ENCODE data around the gene ALMS1. TPM values are rescaled to one million over a fixed set of nuclear protein-coding genes. Genes with fewer than 3 reads are reported as not detected.
"Not testable (repeated sequence)": the region's sequence is repeated elsewhere in the genome, so short reads cannot be mapped to it uniquely, and the experiment has no call there.

The ALMS1 gene
- total RNA-seq, 1 donor from 2014 or later = 24.1 TPM

GRCh38 chr2:73489053-73489452 is 103.4 kb downstream of the ALMS1 start:
- intact Hi-C loops (cut with micrococcal nuclease) = no loop called here

- intact Hi-C loops (cut with micrococcal nuclease) = no loop called here
Observed at GRCh38 chr2:73494031-73494430, 108.4 kb downstream of the ALMS1 start.

- intact Hi-C loops (cut with micrococcal nuclease) = no loop called here
Observed at GRCh38 chr2:73503992-73504570, 118.4 kb downstream of the ALMS1 start.

GRCh38 chr2:73504850-73505249 is 119.2 kb downstream of the ALMS1 start:
- intact Hi-C loops (cut with micrococcal nuclease) = not testable (repeated sequence)

GRCh38 chr2:73510470-73510869 is 124.8 kb downstream of the ALMS1 start:
- intact Hi-C loops (cut with micrococcal nuclease) = not testable (repeated sequence)

GRCh38 chr2:73516033-73516432 is 130.4 kb downstream of the ALMS1 start:
- intact Hi-C loops (cut with micrococcal nuclease) = no loop called here

- intact Hi-C loops (cut with micrococcal nuclease) = no loop called here
Observed at GRCh38 chr2:73528688-73529087, 143.1 kb downstream of the ALMS1 start.

GRCh38 chr2:73530773-73531172 is 145.1 kb downstream of the ALMS1 start:
- intact Hi-C loops (cut with micrococcal nuclease) = not testable (repeated sequence)

- intact Hi-C loops (cut with micrococcal nuclease) = no loop called here
Observed at GRCh38 chr2:73532381-73532780, 146.7 kb downstream of the ALMS1 start.

- intact Hi-C loops (cut with micrococcal nuclease) = no loop called here
Observed at GRCh38 chr2:73536133-73536840, 150.7 kb downstream of the ALMS1 start.

GRCh38 chr2:73560875-73561274 is 175.2 kb downstream of the ALMS1 start:
- intact Hi-C loops (cut with micrococcal nuclease) = not testable (repeated sequence)

- intact Hi-C loops (cut with micrococcal nuclease) = no loop called here
Observed at GRCh38 chr2:73561422-73561821, 175.8 kb downstream of the ALMS1 start.

- intact Hi-C loops (cut with micrococcal nuclease) = no loop called here
Observed at GRCh38 chr2:73564986-73565385, 179.3 kb downstream of the ALMS1 start.

GRCh38 chr2:73566288-73566878 is 180.7 kb downstream of the ALMS1 start:
- intact Hi-C loops (cut with micrococcal nuclease) = no loop called here

GRCh38 chr2:73575261-73575660 is 189.6 kb downstream of the ALMS1 start:
- intact Hi-C loops (cut with micrococcal nuclease) = no loop called here

- intact Hi-C loops (cut with micrococcal nuclease) = no loop called here
Observed at GRCh38 chr2:73582364-73582763, 196.7 kb downstream of the ALMS1 start.

- intact Hi-C loops (cut with micrococcal nuclease) = no loop called here
Observed at GRCh38 chr2:73588177-73588576, 202.5 kb downstream of the ALMS1 start.

- intact Hi-C loops (cut with micrococcal nuclease) = no loop called here
Observed at GRCh38 chr2:73593680-73594079, 208.0 kb downstream of the ALMS1 start.

GRCh38 chr2:73594251-73594650 is 208.6 kb downstream of the ALMS1 start:
- intact Hi-C loops (cut with micrococcal nuclease) = no loop called here

- intact Hi-C loops (cut with micrococcal nuclease) = no loop called here
Observed at GRCh38 chr2:73601780-73602179, 216.1 kb downstream of the ALMS1 start.

GRCh38 chr2:73603099-73603588 is 217.5 kb downstream of the ALMS1 start:
- intact Hi-C loops (cut with micrococcal nuclease) = not testable (repeated sequence)

GRCh38 chr2:73604589-73604988 is 219.0 kb downstream of the ALMS1 start:
- intact Hi-C loops (cut with micrococcal nuclease) = not testable (repeated sequence)

GRCh38 chr2:73610111-73610510 is 224.5 kb downstream of the ALMS1 start:
- intact Hi-C loops (cut with micrococcal nuclease) = no loop called here

Data from T-helper 2 cell treated with Interferon-gamma antibody and Interleukin-4, amounts not matched to agents 100 ng/mL and 5 ng/mL, for 36 hours (primary cell).